ENCODE measurements around the gene VSTM2L. TPM values are rescaled to one million over a fixed set of nuclear protein-coding genes. Genes with fewer than 3 reads are reported as not detected.
A peak's percentile ranks its signal among the peaks of the same experiment; 100 is the strongest.

VSTM2L gene
- total RNA-seq, 2 donors from 2014 or later = 139 to 158 TPM

- peak; percentile 62 to 83 for ATAC-seq
- DNase-seq = no peak
- intact Hi-C loops (cut with DNase I) = no loop called here
Observed at GRCh38 chr20:37931153-37931922, 28.4 kb downstream of the VSTM2L start.

- DNase-seq (no peak), ATAC-seq (no peak)
- intact Hi-C loops (cut with DNase I) = no loop called here
Observed at GRCh38 chr20:37932074-37932473, 29.1 kb downstream of the VSTM2L start.

DNA sequence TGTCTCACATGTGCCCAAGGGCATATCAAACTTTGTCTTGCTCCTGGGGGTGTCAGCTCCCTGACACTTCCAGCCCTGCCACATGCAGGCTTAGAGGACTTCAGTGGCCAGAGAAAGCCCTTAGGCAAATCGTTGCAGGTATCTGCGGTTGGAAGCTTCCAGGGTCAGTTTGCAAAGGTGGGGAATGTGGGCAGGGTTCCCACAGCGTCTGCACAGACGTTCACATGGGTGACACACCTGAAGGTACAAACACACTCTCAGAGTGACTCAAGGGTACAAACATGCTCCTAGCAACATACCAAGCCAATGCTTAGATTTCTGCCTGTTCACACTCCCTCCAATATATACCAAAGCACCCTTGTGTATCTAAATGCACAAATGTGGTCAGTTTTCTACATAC is 30.0 kb downstream of the VSTM2L start:
- ATAC-seq (no peak), DNase-seq (no peak)
- intact Hi-C loops (cut with DNase I) = no loop called here

- intact Hi-C loops (cut with DNase I) = no loop called here
- ATAC-seq (no peak), DNase-seq (no peak)
Observed at GRCh38 chr20:37933786-37934633, 31.1 kb downstream of the VSTM2L start.

DNA sequence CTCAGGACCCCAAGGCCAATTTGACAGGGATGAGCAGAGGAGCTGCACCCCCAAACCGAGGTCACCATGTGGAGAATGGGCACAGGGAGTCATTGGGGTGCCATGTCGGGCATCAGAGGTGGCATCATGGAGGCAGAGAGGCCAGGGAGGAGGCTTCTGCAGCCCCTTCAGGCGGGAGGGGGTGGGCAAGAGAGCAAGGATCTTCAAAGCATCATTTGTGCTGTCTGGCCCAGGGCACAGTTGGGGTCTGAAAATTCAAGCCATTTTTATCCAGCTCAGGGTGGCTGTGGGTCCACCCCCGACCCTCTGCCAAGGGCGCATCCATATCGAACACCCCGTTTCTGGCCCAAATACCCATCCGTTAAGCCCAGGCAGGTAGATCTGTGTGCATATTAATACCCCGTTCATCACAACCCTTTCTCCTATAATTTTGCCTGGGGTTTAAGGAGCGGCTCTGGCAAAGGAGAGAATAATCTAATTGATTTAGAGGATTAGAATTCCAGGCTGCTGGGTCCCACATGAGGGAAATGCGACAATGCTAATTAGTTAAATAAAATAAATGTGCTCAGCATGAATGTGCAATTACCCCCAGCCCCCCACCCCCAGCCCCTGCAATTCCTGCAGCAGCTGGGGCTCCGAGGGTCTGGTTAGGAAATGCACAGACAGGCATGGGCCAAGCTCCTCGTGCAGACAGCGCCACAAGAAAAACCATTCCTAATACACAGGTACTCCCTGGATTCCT is 31.9 kb downstream of the VSTM2L start:
- DNase-seq = no peak
- intact Hi-C loops (cut with DNase I) = no loop called here
- no peak for ATAC-seq

DNA sequence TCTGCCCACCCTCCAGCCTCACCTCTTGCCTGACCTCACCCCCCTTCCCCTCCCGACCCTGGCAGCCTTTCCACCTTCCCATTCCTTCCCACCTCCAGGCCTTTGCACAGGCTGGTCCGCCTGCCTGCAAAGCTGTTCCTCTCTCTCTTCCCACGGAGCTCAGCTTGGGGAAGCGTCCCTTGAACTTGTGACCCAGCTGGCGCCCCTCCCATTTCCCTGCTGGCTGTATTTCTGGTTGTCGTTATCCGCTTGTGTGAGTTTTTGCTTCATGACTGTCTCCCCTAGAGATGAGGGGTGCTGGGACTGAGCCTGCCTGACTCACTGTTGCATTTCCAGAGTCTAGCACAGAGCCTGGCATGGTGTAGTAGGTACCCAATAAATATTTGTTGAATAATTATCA is 32.5 kb downstream of the VSTM2L start:
- no peak for DNase-seq
- no peak for ATAC-seq
- intact Hi-C loops (cut with DNase I) = no loop called here

- no peak for ATAC-seq
- intact Hi-C loops (cut with DNase I) = no loop called here
- DNase-seq = no peak
Observed at GRCh38 chr20:37936041-37936440, 33.1 kb downstream of the VSTM2L start.

GRCh38 chr20:37936451-37936850 is 33.5 kb downstream of the VSTM2L start:
- ATAC-seq (no peak), DNase-seq (no peak)
- intact Hi-C loops (cut with DNase I) = no loop called here

GRCh38 chr20:37937686-37938085 is 34.8 kb downstream of the VSTM2L start:
- ATAC-seq = no peak
- DNase-seq = no peak
- intact Hi-C loops (cut with DNase I) = no loop called here

DNA sequence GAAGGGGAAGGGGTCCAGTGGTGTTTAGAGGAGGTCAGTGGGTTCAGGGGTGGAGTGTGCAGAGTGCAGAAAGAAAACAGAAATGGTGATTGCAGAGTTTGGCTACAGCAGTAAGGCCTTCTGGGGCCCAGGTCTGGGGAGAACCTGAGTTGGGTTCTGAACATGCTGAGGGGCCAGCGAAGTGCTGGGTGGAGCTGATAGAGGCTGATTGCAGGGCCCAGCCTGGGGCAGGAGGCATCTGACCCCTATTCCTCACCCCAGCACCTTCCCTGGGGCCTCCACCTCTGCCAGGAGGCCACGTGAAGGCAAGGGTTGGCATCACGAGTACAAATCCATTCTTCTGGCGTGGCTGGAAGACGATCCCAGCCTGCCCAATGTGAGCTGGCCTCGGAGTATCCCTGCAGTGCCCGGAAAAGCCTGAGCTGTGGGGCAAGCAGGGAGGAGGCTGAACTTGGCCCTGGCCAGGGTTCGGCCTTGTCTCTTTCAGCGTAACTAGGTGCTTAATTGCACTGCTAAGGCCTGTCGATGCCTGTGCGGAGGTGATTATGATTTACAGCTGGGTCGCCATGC is 35.3 kb downstream of the VSTM2L start:
- no peak for DNase-seq
- no peak for ATAC-seq
- intact Hi-C loops (cut with DNase I) = no loop called here

GRCh38 chr20:37938954-37939353 is 36.0 kb downstream of the VSTM2L start:
- ATAC-seq (no peak), DNase-seq (no peak)
- intact Hi-C loops (cut with DNase I) = no loop called here

- no peak for ATAC-seq
- intact Hi-C loops (cut with DNase I) = no loop called here
- DNase-seq = no peak
Observed at GRCh38 chr20:37939701-37940560, 37.0 kb downstream of the VSTM2L start.

DNA sequence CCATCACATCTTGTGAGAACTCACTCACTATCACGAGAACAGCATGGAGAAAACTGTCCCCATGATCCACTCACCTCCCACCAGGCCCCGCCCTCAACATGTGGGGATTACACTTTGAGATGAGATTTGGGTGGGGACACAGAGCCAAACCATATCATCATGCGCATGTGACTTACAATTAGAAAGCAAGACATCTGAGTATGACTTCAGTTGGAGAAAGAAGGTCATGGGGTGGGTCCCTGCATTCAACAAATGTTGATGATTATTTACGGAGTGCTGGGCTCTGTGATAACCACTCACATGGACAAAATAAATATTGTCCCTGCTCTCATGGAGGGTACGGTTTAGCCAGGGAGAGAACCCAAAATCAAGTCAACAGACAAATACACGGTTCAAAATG is 37.9 kb downstream of the VSTM2L start:
- ATAC-seq (no peak), DNase-seq (no peak)
- intact Hi-C loops (cut with DNase I) = no loop called here

GRCh38 chr20:37941332-37941731 is 38.4 kb downstream of the VSTM2L start:
- intact Hi-C loops (cut with DNase I) = no loop called here
- DNase-seq (no peak), ATAC-seq (no peak)

DNA sequence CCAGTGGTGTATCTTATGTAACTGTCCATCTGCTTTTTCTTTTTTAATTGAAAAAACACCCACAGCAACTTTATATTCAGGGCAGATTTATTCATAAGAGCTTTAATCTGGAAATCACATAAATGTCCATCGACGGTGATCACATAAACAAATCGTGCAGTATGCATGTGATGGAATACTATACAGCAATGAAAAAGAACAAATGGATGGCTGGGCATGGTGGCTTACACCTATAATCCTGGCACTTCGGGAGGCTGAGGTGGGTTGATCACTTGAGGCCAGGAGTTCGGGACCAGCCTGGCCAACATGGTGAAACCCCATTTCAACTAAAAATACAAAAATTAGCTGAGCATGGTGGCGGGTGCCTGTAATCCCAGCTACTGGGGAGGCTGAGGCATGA is 39.1 kb downstream of the VSTM2L start:
- intact Hi-C loops (cut with DNase I) = no loop called here
- no peak for ATAC-seq

DNA sequence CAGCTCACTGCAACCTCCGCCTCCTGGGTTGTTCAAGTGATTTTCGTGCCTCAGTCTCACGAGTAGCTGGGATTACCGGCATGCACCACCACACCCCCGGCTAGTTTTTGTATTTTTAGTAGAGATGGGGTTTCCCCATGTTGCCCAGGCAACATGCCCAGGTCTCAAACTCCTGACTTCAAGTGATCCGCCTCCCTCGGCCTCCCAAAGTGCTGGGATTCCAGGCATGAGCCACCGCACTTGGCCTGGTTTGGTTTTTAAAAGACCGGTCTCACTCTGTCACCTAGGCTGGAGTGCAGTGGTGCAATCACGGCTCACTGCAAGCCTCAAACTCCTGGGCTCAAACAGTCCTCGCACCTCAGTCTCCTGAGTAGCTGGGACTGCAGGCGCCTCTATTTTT is 40.1 kb downstream of the VSTM2L start:
- no peak for DNase-seq
- ATAC-seq = no peak
- intact Hi-C loops (cut with DNase I) = no loop called here

More for the DNA sequence above, 39.1 kb downstream of the VSTM2L start:
- no peak for DNase-seq

- no peak for DNase-seq
- intact Hi-C loops (cut with DNase I) = no loop called here
Observed at GRCh38 chr20:37943501-37944455, 40.9 kb downstream of the VSTM2L start.

More at GRCh38 chr20:37943501-37944455, 40.9 kb downstream of the VSTM2L start:
- peak in 1 of 2 donors; percentile 22 for ATAC-seq

Measured in left cardiac atrium (tissue), 4 donors.